CD1c-positive myeloid dendritic cell (primary cell): ENCODE data around the gene ARMC6.

Source experiments
- DNase-seq: peaks from one replicate; pipeline ENCODE4 v3.0.0-alpha.2; 2016; ENCODE audit errors: extremely low spot score

The ARMC6 gene

GRCh38 chr19:19107654-19108053, 74.3 kb downstream of the ARMC6 start:
- no peak for DNase-seq
